Thyroid gland (tissue), 4 donors: ENCODE data around the gene HGD.

Experiments
- CTCF ChIP-seq, 6 experiments: fragments of 200-600 bp in 3 of 6; fragments of 450-650 bp in 3 of 6; sonication (generic) in 3 of 6; IDR thresholded peaks; one replicate each; pipeline ENCODE4 v1.5.1; 2016 to 2019; ENCODE audit warnings: antibody characterized with exemption in 6 of 6, mild to moderate bottlenecking in 2 of 6, inconsistent platforms in 1 of 6, moderate library complexity in 1 of 6
- POLR2A ChIP-seq, 2 donors: fragments of 450-650 bp; IDR thresholded peaks; one replicate each; pipeline ENCODE4 v1.6.1; 2017; ENCODE audit warnings: antibody characterized with exemption in 2 of 2, mild to moderate bottlenecking in 2 of 2, moderate library complexity in 1 of 2

- TF ChIP-seq CTCF (IDR thresholded peaks at IDR 0.05) = no peak
- TF ChIP-seq POLR2A (IDR thresholded peaks at IDR 0.05) = no peak
These were observed 24.9 kb upstream of the HGD start for GRCh38 chr3:120706950-120707349.
